C4-2B (cell line): ENCODE results near the gene USH2A.
A peak's percentile ranks its signal among the peaks of the same experiment; 100 is the strongest.

Experiments used
- H3K27ac ChIP-seq: fragments of 450-650 bp; 2 replicates; pipeline ENCODE4 v1.5.1; 2017
- ZFX ChIP-seq: fragments of 450-650 bp; IDR thresholded peaks from 2 replicates; pipeline ENCODE4 v1.6.1; 2017
- TF ChIP-seq, protein P1 (sequence below): fragments of 450-650 bp; conservative IDR thresholded peaks from 2 replicates; pipeline ENCODE4 v1.5.1; 2017; ENCODE audit warnings: mild to moderate bottlenecking

The USH2A gene

GRCh38 chr1:216193839-216194443 is 229.3 kb downstream of the USH2A start:
- H3K27ac ChIP-seq = no peak overlapping the region
- no peak for TF ChIP-seq ZFX
- TF ChIP-seq, protein P1, sequence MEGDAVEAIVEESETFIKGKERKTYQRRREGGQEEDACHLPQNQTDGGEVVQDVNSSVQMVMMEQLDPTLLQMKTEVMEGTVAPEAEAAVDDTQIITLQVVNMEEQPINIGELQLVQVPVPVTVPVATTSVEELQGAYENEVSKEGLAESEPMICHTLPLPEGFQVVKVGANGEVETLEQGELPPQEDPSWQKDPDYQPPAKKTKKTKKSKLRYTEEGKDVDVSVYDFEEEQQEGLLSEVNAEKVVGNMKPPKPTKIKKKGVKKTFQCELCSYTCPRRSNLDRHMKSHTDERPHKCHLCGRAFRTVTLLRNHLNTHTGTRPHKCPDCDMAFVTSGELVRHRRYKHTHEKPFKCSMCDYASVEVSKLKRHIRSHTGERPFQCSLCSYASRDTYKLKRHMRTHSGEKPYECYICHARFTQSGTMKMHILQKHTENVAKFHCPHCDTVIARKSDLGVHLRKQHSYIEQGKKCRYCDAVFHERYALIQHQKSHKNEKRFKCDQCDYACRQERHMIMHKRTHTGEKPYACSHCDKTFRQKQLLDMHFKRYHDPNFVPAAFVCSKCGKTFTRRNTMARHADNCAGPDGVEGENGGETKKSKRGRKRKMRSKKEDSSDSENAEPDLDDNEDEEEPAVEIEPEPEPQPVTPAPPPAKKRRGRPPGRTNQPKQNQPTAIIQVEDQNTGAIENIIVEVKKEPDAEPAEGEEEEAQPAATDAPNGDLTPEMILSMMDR = peak; percentile 15; the same call in 1 of the 2 replicates

DNA sequence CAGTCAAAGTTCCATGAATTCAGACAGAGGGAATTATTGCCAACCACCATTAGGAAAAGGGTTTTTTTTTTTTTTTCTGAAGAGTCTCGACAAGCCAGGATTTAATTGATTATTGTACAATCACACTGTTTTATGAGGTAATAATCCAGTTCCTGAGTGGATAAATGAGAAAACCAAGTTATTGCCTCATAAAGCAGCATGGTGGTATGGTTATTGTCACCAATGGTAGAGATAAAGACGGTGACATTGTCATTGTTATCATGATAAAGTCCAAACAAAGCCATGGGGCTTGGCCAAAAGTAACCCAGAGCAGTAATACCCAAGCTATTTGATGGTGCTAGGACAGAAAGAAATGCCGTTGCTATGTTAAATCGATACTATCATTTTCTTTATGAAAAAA is 232.8 kb downstream of the USH2A start:
- TF ChIP-seq ZFX = no peak
- TF ChIP-seq, protein P1 = no peak
- no peak overlapping the region for H3K27ac ChIP-seq

GRCh38 chr1:216186816-216187215 is 236.4 kb downstream of the USH2A start:
- no peak overlapping the region for H3K27ac ChIP-seq
- TF ChIP-seq, protein P1 = no peak
- no peak for TF ChIP-seq ZFX

GRCh38 chr1:216186141-216186540 is 237.1 kb downstream of the USH2A start:
- TF ChIP-seq, protein P1 = no peak
- TF ChIP-seq ZFX = no peak
- H3K27ac ChIP-seq = no peak overlapping the region

DNA sequence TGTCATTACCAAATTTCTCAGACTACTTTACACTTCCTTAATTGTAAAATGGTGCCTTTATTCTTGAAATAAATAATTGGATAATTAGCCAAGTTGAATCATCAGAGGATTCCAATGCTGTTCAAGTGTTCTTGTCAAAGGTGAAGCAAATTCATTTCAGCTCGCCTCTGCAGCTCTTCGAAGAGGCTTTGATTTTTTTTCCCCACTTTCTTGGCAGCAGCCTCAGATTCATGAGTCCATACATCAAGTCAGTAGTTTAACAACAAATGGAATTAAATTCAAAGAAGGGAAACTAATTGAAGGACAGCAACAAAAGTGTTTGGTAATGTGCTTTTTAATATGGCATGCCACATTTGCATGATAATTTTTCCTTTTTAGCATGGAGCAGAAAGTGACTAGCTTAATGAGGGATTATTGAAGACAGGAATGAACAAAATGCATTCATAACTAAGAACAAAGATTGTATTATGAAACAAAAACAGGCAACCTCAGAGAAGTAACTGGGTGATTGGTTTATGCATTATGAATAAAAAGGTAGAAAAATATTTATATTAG is 239.0 kb downstream of the USH2A start:
- H3K27ac ChIP-seq = no peak overlapping the region
- TF ChIP-seq, protein P1 = no peak
- no peak for TF ChIP-seq ZFX

DNA sequence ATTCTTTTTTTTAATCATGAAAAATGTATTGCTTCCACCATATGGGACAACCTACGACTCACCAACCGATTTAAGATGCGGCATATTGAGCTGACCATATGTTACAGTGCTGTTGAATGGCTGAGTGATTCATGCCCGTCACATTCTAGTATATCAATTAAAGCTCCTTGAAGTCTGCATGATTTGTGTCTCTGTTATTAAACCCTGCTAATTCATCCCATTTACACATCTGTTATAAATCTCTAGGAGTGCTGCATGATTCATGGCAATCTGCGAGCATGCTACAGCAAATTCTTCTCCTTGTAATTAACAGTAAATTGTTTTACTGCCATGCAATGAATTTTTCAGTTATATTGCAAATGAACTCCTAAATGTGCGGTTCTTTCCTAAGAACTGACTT is 239.8 kb downstream of the USH2A start:
- H3K27ac ChIP-seq = no peak overlapping the region
- TF ChIP-seq ZFX = no peak

- H3K27ac ChIP-seq = no peak overlapping the region
- TF ChIP-seq, protein P1 = no peak
- no peak for TF ChIP-seq ZFX
Measured at GRCh38 chr1:216183007-216183406, 240.2 kb downstream of the USH2A start.

DNA sequence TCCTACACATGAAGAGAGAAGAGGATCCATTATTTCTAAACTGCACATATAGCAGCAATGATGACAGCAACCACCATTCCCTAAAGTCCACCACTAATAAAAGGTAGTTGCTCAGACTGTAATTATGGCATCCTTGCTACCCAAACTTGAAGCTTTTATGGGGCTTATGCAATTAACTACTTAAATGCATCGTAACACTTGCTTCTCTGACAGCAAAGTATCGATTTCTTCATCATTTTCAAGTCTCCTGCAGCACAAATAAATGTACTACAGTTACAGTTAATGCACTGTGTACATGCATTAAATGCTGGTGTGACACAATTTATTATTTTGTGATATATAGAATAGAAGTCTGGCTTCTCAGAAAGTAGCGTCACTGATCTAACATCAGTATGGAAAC is 241.7 kb downstream of the USH2A start:
- H3K27ac ChIP-seq = no peak overlapping the region
- TF ChIP-seq, protein P1 = no peak
- TF ChIP-seq ZFX = no peak
